Naive B cell (primary cell): ENCODE results near the gene SMIM38. TPM values are rescaled to one million over a fixed set of nuclear protein-coding genes. Genes with fewer than 3 reads are reported as not detected.

Source experiments
- ATAC-seq, 2 donors: fragments of 150-1000 bp; cut with Tn5 transposase; 2 replicates each; pipeline ENCODE4 v1.10.0; 2021; ENCODE audit warnings: low read depth in 2 of 2, mild to moderate bottlenecking in 2 of 2, moderate library complexity in 2 of 2
- DNase-seq: peaks from one replicate; pipeline ENCODE4 v3.0.0; 2022
- H3K27ac Mint-ChIP-seq, 6 donors: one replicate each; pipeline ENCODE4 v1.8.0; 2020 to 2022; ENCODE audit warnings: mild to moderate bottlenecking in 6 of 6, mixed read lengths in 6 of 6, moderate library complexity in 5 of 6, inconsistent platforms in 2 of 6
- H3K27me3 Mint-ChIP-seq, 3 donors: one replicate each; pipeline ENCODE4 v1.8.0; 2021 to 2022; ENCODE audit warnings: mixed read lengths in 3 of 3, mild to moderate bottlenecking in 1 of 3
- H3K36me3 Mint-ChIP-seq, 2 donors: one replicate each; pipeline ENCODE4 v1.8.0; 2020 to 2022; ENCODE audit warnings: mixed read lengths in 2 of 2, inconsistent platforms in 1 of 2, mild to moderate bottlenecking in 1 of 2
- H3K4me1 Mint-ChIP-seq, 3 donors: one replicate each; pipeline ENCODE4 v1.8.0; 2020 to 2022; ENCODE audit warnings: mixed read lengths in 3 of 3, inconsistent platforms in 1 of 3, mild to moderate bottlenecking in 1 of 3, moderate library complexity in 1 of 3
- H3K4me3 Mint-ChIP-seq, 8 donors: one replicate each; pipeline ENCODE4 v1.8.0; 2020 to 2022; ENCODE audit warnings: mild to moderate bottlenecking in 8 of 8, mixed read lengths in 8 of 8, moderate library complexity in 8 of 8, inconsistent platforms in 2 of 8
- H3K9me3 Mint-ChIP-seq, 7 donors: one replicate each; pipeline ENCODE4 v1.8.0; 2020 to 2022; ENCODE audit warnings: mixed read lengths in 7 of 7, mild to moderate bottlenecking in 5 of 7, inconsistent platforms in 2 of 7, moderate library complexity in 1 of 7
- polyA plus RNA-seq, 6 donors: library from polyadenylated mRNA; unstranded; fragments of 300-500 nt; fragmentation: Illumina TruSeq; gene quantifications; one replicate each; pipeline ENCODE4 v1.2.3, GENCODE V29; 2021; ENCODE audit warnings: low read depth in 6 of 6

SMIM38 gene
- polyA plus RNA-seq, 6 donors from 2014 or later = not detected

GRCh38 chr11:69114811-69115523, 40.8 kb upstream of the SMIM38 start:
- Mint-ChIP-seq H3K27me3 (peaks cover 0 to 5% (median 0%) of the 10 kb centered on the region in 3 donors), H3K27ac (peak overlapping the region in 1 of 6 donors; percentile 16), H3K4me3 (no peak overlapping the region), H3K4me1 (peaks cover 0 to 5% (median 0%) of the 10 kb centered on the region in 3 donors), H3K36me3 (no peaks in the 10 kb centered on the region), H3K9me3 (peaks cover 0 to 6% (median 3%) of the 10 kb centered on the region in 7 donors)
- DNase-seq (no peak), ATAC-seq (no peak)

DNA sequence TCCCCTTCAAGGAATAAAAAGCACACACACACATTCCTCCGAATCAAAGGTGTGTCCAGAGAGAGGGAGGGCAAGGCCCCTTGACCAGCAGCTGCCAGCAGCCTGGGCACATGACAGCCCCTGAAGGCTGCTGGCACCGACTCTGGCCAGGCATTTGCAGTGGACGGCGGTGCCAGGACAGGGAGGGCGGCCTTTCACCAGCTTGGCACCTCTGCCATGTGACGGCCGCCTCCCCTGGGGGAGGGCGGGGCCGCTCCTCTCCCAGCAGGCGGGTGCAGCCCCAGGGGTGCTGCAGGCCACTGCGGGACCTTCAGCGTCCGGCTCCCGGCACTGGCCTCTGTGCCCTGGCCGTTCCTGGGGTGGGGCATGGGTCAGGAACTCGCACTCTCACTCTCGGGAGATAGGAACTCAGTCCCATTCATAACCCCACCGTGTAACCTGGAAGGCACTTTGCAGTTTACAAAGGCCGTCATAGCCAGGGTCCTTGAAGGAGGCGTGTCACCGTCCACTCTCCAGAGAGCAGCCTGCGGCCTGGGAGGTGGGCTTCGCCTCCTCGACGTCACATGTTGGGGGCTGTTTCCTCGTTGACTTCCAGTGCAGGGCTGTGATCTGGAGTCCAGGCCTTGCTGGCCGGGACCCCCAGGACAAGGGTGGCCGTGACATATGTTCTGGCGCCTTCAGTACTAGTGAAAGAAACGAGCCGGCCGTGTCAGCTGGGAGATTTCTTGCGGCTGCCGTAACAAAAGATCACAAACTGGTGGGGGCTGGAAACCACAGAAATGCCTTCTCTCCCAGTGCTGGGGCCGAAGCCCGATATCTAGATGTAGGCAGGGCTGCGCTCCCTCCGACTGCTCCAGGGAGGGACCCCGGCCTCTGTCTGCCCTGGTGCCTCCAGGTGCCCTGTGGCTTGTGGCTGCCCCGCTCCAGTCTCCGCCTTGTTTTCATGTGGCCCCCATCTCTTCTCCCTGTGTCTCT, 39.9 kb upstream of the SMIM38 start:
- ATAC-seq (no peak), DNase-seq (no peak)
- Mint-ChIP-seq H3K36me3 (no peaks in the 10 kb centered on the region), H3K9me3 (peaks cover 0 to 3% (median 0%) of the 10 kb centered on the region in 7 donors), H3K4me1 (no peaks in the 10 kb centered on the region), H3K4me3 (no peak overlapping the region), H3K27ac (no peak overlapping the region), H3K27me3 (peaks cover 0 to 5% (median 0%) of the 10 kb centered on the region in 3 donors)

DNA sequence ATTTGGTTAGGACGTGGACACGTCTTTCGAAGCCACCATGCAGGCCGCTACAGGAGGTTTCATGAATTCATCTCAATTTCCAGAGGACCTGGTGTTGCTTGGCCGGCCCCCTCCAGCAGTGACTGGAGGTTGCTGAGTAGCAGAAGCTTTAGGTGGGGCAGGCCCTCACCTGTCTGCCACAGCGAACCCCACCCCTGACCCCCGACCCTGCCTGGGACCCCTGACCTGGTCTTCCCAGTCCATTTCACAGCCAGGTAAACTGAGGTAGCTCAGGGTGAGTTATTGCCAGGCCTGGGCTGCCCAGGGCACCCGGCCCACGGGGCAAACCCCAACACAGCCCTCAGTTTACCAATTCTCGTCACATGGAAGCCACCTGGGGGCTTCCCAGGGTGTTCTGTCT, 39.1 kb upstream of the SMIM38 start:
- H3K4me1 Mint-ChIP-seq = peaks cover 0 to 3% (median 0%) of the 10 kb centered on the region in 3 donors
- ATAC-seq (no peak), DNase-seq (no peak)
- H3K27me3 Mint-ChIP-seq = peaks cover 0 to 12% (median 0%) of the 10 kb centered on the region in 3 donors
- no peak overlapping the region for H3K4me3 Mint-ChIP-seq
- H3K27ac Mint-ChIP-seq = no peak overlapping the region
- peaks cover 0 to 3% (median 0%) of the 10 kb centered on the region in 7 donors for H3K9me3 Mint-ChIP-seq
- no peaks in the 10 kb centered on the region for H3K36me3 Mint-ChIP-seq

DNA sequence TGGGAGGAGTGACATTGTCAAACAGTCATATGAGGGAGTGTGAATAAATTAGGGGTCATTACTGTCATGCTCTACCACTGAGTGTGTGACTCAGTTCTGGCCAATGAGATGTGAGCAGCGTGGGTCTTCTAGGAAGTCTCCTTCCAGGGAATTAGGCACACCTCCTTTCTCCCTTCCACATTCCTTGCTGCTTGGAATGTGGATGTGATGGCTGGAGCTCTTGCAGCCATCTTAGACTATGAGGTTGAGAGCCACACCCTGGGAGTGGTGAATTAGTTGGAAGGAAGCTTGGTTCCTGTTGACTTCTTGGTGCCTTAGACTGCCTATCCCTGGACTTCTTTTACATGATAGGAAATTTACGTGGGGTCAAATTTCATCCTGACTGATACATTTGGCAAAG, 36.5 kb upstream of the SMIM38 start:
- no peak overlapping the region for H3K27ac Mint-ChIP-seq
- ATAC-seq = no peak
- peak overlapping the region in 1 of 8 donors; percentile 12 for H3K4me3 Mint-ChIP-seq
- H3K36me3 Mint-ChIP-seq = no peaks in the 10 kb centered on the region
- H3K4me1 Mint-ChIP-seq = peaks cover 13 to 16% (median 15%) of the 10 kb centered on the region in 3 donors
- no peak for DNase-seq
- peaks cover 0 to 7% (median 0%) of the 10 kb centered on the region in 3 donors for H3K27me3 Mint-ChIP-seq
- peaks cover 0 to 3% (median 0%) of the 10 kb centered on the region in 7 donors for H3K9me3 Mint-ChIP-seq

- H3K4me1 Mint-ChIP-seq = peaks cover 15 to 20% (median 16%) of the 10 kb centered on the region in 3 donors
- ATAC-seq (no peak), DNase-seq (no peak)
- peaks cover 0 to 7% (median 0%) of the 10 kb centered on the region in 3 donors for H3K27me3 Mint-ChIP-seq
- no peaks in the 10 kb centered on the region for H3K36me3 Mint-ChIP-seq
- H3K27ac Mint-ChIP-seq = no peak overlapping the region
- peaks cover 0 to 3% (median 0%) of the 10 kb centered on the region in 7 donors for H3K9me3 Mint-ChIP-seq
- no peak overlapping the region for H3K4me3 Mint-ChIP-seq
These were observed 35.4 kb upstream of the SMIM38 start for GRCh38 chr11:69120096-69120875.

DNA sequence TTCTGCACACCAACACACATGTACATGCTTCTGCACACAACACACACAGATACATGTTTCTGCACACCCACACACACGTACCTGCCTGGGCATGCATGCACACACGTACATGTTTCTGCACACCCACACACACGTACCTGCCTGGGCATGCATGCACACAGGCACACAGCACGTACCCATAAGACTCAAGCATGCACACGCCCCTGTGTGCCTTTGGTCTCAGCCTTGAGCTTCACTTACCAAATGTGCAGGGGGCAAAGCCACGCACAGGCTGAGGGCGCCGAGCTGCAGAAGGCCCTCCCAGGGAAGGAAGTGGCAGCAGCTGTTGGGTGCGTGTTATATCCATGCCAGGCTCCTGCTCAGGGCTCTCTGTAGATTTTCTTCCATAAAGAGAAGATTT, 34.7 kb upstream of the SMIM38 start:
- Mint-ChIP-seq H3K27me3 (peaks cover 0 to 7% (median 0%) of the 10 kb centered on the region in 3 donors), H3K4me3 (no peak overlapping the region), H3K27ac (peak overlapping the region in 1 of 6 donors; percentile 43), H3K4me1 (peaks cover 15 to 20% (median 16%) of the 10 kb centered on the region in 3 donors), H3K36me3 (no peaks in the 10 kb centered on the region), H3K9me3 (peaks cover 0 to 3% (median 0%) of the 10 kb centered on the region in 7 donors)
- ATAC-seq = no peak
- no peak for DNase-seq

DNA sequence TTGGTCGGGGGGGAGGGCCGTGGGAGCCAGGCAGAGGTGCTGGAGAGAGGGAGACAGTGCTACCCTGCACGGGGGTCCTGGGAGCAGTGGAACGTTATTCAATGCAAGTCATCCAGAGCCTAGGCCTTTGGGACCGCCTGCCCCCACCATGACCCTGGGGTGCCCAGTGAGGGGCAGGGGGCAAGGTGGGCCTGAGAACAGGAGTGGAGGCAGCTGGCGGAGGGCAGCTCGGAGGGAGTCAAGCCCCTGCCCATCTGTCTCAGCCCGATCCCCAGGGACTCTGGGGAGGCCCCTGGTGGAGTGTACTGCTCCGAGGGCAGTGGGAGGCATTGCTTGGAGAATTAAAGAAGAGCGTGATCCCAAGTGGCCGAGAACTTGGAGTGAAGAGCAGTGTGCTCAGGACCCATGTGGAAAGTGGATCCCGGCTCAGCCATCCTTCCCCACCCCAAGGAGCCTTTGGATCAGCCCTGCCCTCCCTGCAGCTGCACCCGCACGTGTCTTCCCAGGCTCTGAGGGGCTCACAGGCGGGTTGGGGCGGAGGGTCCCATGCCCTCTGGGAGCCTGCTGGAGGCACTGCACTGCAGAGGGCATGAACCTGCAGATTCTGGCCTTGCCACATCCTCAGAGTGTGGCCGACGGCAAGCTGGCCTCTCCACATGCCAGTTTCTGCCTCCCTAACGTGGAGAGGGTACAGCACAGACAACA, 34.0 kb upstream of the SMIM38 start:
- ATAC-seq = no peak
- peaks cover 15 to 20% (median 16%) of the 10 kb centered on the region in 3 donors for H3K4me1 Mint-ChIP-seq
- H3K27me3 Mint-ChIP-seq = peaks cover 0 to 7% (median 0%) of the 10 kb centered on the region in 3 donors
- H3K9me3 Mint-ChIP-seq = peaks cover 0 to 3% (median 0%) of the 10 kb centered on the region in 7 donors
- peak overlapping the region in 1 of 6 donors; percentile 81 for H3K27ac Mint-ChIP-seq
- no peaks in the 10 kb centered on the region for H3K36me3 Mint-ChIP-seq
- no peak for DNase-seq
- H3K4me3 Mint-ChIP-seq = no peak overlapping the region

DNA sequence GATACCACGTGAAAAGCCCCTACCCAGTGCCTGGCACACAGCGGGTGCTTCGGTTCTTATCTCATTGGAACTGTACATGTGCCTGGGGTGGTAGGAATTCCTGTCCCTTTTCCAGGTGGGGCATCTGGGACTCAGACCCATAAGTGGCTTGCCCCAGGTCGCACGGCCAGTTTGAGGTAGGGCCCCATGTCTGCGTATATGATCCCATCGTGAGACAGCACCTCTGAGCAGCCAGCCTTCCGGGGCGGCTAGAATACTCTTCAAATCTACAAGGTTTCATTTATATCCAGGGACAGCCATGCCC, 33.5 kb upstream of the SMIM38 start:
- H3K9me3 Mint-ChIP-seq = peaks cover 0 to 3% (median 0%) of the 10 kb centered on the region in 7 donors
- peaks cover 0 to 7% (median 0%) of the 10 kb centered on the region in 3 donors for H3K27me3 Mint-ChIP-seq
- peak overlapping the region in 1 of 6 donors; percentile 56 for H3K27ac Mint-ChIP-seq
- peaks cover 15 to 20% (median 16%) of the 10 kb centered on the region in 3 donors for H3K4me1 Mint-ChIP-seq
- no peak for DNase-seq
- ATAC-seq = no peak
- no peaks in the 10 kb centered on the region for H3K36me3 Mint-ChIP-seq
- peak overlapping the region in 2 of 8 donors; percentile 29 to 68 for H3K4me3 Mint-ChIP-seq

- no peaks in the 10 kb centered on the region for H3K36me3 Mint-ChIP-seq
- peaks cover 15 to 20% (median 16%) of the 10 kb centered on the region in 3 donors for H3K4me1 Mint-ChIP-seq
- peaks cover 0 to 7% (median 0%) of the 10 kb centered on the region in 3 donors for H3K27me3 Mint-ChIP-seq
- ATAC-seq = peak in 1 of 2 donors; percentile 34
- H3K27ac Mint-ChIP-seq = peak overlapping the region in 3 of 6 donors; percentile 29 to 56 (median 32)
- peak overlapping the region in 6 of 8 donors; percentile 29 to 68 (median 38) for H3K4me3 Mint-ChIP-seq
- H3K9me3 Mint-ChIP-seq = peaks cover 0 to 6% (median 1%) of the 10 kb centered on the region in 7 donors
- no peak for DNase-seq
These were observed 32.9 kb upstream of the SMIM38 start for GRCh38 chr11:69122630-69123431.

DNA sequence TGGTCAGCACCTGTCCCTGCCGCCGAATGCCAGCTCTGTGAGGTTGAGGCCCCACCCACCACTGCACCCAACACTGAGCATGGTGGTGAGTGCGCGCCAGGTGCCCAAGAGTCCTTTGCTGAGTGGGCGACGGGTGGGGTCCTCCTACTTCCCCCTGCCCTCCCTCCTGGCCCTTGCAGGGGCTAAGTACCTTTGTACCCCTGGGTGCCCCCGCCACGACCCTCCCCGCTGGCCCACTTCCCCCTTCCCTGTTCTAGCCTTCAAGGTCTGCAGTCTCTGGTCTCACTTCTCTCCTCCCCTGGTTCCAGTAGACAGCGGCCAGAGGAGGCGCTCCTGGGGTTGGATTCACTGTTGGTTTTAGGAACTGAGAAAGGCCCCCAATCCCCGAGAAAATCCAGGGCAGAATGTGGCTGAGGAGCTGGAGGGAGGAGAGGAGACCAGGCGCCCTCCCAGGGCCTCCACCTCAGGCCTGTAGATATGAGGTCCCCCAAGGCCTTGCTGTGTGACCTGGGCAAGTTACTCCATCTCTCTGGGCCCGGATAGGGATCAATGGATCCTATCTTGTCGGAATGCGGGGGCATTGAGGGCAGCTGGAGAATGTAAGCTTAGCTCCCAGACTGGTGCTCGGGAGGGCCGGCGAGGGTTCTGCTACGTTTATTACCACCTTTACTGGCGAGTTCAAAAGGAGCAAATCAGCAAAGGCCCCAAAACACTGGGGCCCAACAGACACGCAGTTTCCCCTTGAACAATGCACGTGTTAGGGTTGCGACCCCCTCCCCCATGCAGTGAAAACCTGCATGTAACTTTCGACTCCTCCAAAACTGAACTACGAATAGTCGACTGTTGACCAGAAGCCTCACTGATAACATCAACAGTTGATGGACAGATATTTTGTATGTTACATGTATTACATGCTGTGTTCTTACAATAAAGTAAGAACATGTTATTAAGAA, 31.9 kb upstream of the SMIM38 start:
- peak overlapping the region in 2 of 8 donors; percentile 13 to 40 for H3K4me3 Mint-ChIP-seq
- peaks cover 0 to 2% of the 10 kb centered on the region in 2 donors for H3K36me3 Mint-ChIP-seq
- peaks cover 15 to 20% (median 16%) of the 10 kb centered on the region in 3 donors for H3K4me1 Mint-ChIP-seq
- peaks cover 0 to 7% (median 0%) of the 10 kb centered on the region in 3 donors for H3K27me3 Mint-ChIP-seq
- peaks cover under 1 to 14% (median 10%) of the 10 kb centered on the region in 7 donors for H3K9me3 Mint-ChIP-seq
- no peak for ATAC-seq
- DNase-seq = no peak
- peak overlapping the region in 2 of 6 donors; percentile 42 to 54 for H3K27ac Mint-ChIP-seq

DNA sequence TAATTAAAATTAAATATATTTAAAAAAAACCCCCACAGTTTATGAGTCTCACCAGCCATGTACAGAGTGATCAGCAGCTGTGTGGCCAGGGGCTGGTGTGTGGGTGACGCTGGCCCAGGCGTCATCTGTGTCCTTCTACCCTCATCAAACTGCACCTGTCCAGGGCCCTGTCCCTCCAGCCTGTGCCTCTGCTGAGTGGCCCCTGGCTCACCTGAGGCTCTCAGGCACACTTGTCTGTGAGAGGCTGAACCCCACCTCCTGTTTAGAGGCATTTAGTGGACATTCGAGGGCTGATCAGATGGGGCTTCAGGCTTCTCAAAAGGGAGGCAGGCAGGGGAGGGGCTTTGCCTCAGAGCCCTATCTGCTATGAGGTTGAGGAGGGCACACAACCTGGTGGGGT, 29.9 kb upstream of the SMIM38 start:
- H3K4me1 Mint-ChIP-seq = peaks cover 15 to 20% (median 16%) of the 10 kb centered on the region in 3 donors

More for the DNA sequence above, 29.9 kb upstream of the SMIM38 start:
- no peak for DNase-seq
- Mint-ChIP-seq H3K4me3 (no peak overlapping the region), H3K9me3 (peaks cover 3 to 16% (median 13%) of the 10 kb centered on the region in 7 donors), H3K36me3 (peaks cover 0 to 8% of the 10 kb centered on the region in 2 donors), H3K27ac (no peak overlapping the region), H3K27me3 (peaks cover 0 to 7% (median 0%) of the 10 kb centered on the region in 3 donors)
- no peak for ATAC-seq
